WTC11 (cell line): ENCODE results near the gene CRAMP1. TPM values are rescaled to one million over a fixed set of nuclear protein-coding genes. Genes with fewer than 3 reads are reported as not detected.
"Not testable (repeated sequence)": the region's sequence is repeated elsewhere in the genome, so short reads cannot be mapped to it uniquely, and the experiment has no call there.

Source experiments
- ATAC-seq: fragments of 200-7000 bp; cut with Tn5 transposase; 2 replicates; pipeline ENCODE4 v1.10.0; 2021; ENCODE audit warnings: mild to moderate bottlenecking, moderate library complexity
- CTCF ChIA-PET: fragments of 300-600 bp; sonication (Branson Sonifier 250); formaldehyde crosslinking; loops from one replicate; lab custom pipeline; 2021; ENCODE audit warnings: antibody characterized with exemption; lab: Charles Lee
- POLR2A ChIA-PET: fragments of 350-600 bp; sonication (Branson Sonifier 250); formaldehyde crosslinking; loops from one replicate; lab custom pipeline; 2021; ENCODE audit warnings: antibody characterized with exemption; lab: Charles Lee
- DNase-seq: peaks from one replicate; pipeline ENCODE4 v3.0.0; 2021; ENCODE audit warnings: low spot score
- H3K27ac Mint-ChIP-seq: 2 replicates; pipeline ENCODE4 v1.8.0; 2021; ENCODE audit warnings: mixed read lengths
- H3K27me3 Mint-ChIP-seq: 2 replicates; pipeline ENCODE4 v1.8.0; 2021; ENCODE audit warnings: low read depth, mild to moderate bottlenecking, moderate library complexity, mixed read lengths
- H3K36me3 Mint-ChIP-seq: 2 replicates; pipeline ENCODE4 v1.8.0; 2021; ENCODE audit warnings: mixed read lengths
- H3K4me1 Mint-ChIP-seq: 2 replicates; pipeline ENCODE4 v1.8.0; 2022; ENCODE audit warnings: mixed read lengths
- H3K4me3 Mint-ChIP-seq: 2 replicates; pipeline ENCODE4 v1.8.0; 2021; ENCODE audit warnings: mild to moderate bottlenecking, moderate library complexity, mixed read lengths
- H3K9me3 Mint-ChIP-seq: 2 replicates; pipeline ENCODE4 v1.8.0; 2021; ENCODE audit warnings: mixed read lengths
- ELF4 ChIP-seq: sonication (generic); formaldehyde crosslinking; IDR thresholded peaks from 2 replicates; pipeline ENCODE4 v1.8.1; 2022; ENCODE audit warnings: low read depth, mild to moderate bottlenecking, moderate library complexity, missing genetic modification reagents
- FOXJ3 ChIP-seq: sonication (generic); formaldehyde crosslinking; IDR thresholded peaks from 2 replicates; pipeline ENCODE4 v1.9.0; 2021; ENCODE audit warnings: missing genetic modification reagents, mild to moderate bottlenecking, borderline replicate concordance
- FOXK1 ChIP-seq: sonication (generic); formaldehyde crosslinking; IDR thresholded peaks from 2 replicates; pipeline ENCODE4 v1.8.0; 2022; ENCODE audit warnings: mild to moderate bottlenecking, moderate library complexity, missing genetic modification reagents
- FOXP1 ChIP-seq: sonication (generic); formaldehyde crosslinking; IDR thresholded peaks from 2 replicates; pipeline ENCODE4 v1.8.0; 2022; ENCODE audit warnings: missing genetic modification reagents, mild to moderate bottlenecking, moderate library complexity, borderline replicate concordance
- GABPB1 ChIP-seq: sonication (generic); formaldehyde crosslinking; IDR thresholded peaks from 2 replicates; pipeline ENCODE4 v1.8.1; 2023; ENCODE audit warnings: mild to moderate bottlenecking, missing genetic modification reagents
- GTF2I ChIP-seq: fragments of 250-450 bp; sonication (Bioruptor Pico); conservative IDR thresholded peaks from 2 replicates; pipeline ENCODE4 v1.4.0; 2021; ENCODE audit warnings: mild to moderate bottlenecking
- IRF1 ChIP-seq: sonication (generic); formaldehyde crosslinking; IDR thresholded peaks from 2 replicates; pipeline ENCODE4 v1.8.0; 2023; ENCODE audit warnings: missing genetic modification reagents
- SP1 ChIP-seq: sonication (generic); formaldehyde crosslinking; conservative IDR thresholded peaks from 2 replicates; pipeline ENCODE4 v1.8.1; 2022; ENCODE audit warnings: missing genetic modification reagents
- TP53 ChIP-seq: sonication (generic); formaldehyde crosslinking; IDR thresholded peaks from 2 replicates; pipeline ENCODE4 v1.8.1; 2023; ENCODE audit warnings: mild to moderate bottlenecking, missing genetic modification reagents
- USF1 ChIP-seq: sonication (generic); formaldehyde crosslinking; IDR thresholded peaks from 2 replicates; pipeline ENCODE4 v1.8.0; 2022; ENCODE audit warnings: mild to moderate bottlenecking, missing genetic modification reagents
- ZNF121 ChIP-seq: sonication (generic); formaldehyde crosslinking; IDR thresholded peaks from 2 replicates; pipeline ENCODE4 v1.8.0; 2023; ENCODE audit warnings: missing genetic modification reagents
- ZNF671 ChIP-seq: fragments of 250-450 bp; sonication (Bioruptor Pico); IDR thresholded peaks from 2 replicates; pipeline ENCODE4 v1.8.0; 2021; ENCODE audit warnings: mild to moderate bottlenecking
- total RNA-seq: library from RNA; stranded (reverse); gene quantifications from 3 replicates; pipeline ENCODE4 v1.2.3, GENCODE V29; 2021
- TF ChIP-seq, protein P1 (sequence below): sonication (generic); formaldehyde crosslinking; IDR thresholded peaks from 2 replicates; pipeline ENCODE4 v1.8.1; 2023; ENCODE audit warnings: mild to moderate bottlenecking, missing genetic modification reagents, borderline replicate concordance

The CRAMP1 gene
- total RNA-seq, 1 experiment from 2014 or later = 27.4 TPM

DNA sequence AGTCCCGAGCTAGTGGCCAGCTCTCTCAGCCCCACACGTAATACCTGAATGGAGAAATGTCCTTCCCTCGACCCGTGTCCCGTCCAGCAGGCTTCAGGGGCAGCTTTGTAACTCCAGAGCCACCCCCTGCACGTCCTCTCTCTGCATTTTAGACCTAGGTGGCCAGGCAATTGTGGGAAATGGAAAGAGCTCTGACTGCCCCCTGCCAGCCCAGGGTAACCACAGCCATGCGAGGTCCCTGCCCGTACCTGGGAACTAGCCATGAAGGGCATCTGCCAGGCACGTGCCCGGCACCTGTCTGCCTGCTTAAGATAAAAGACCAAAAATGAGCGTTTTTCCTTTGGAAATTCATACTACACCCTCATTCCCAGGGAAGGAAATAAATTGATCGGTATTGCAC is 103.1 kb downstream of the CRAMP1 start:
- peaks cover 23% of the 10 kb centered on the region for H3K4me1 Mint-ChIP-seq
- H3K27ac Mint-ChIP-seq = 0 out of 2 replicates have a peak overlapping the region, but pooled peaks have one; percentile 60
- TF ChIP-seq GABPB1 (CRISPR knock-in tag) (no peak), IRF1 (CRISPR knock-in tag) (no peak), FOXK1 (no peak), SP1 (CRISPR knock-in tag) (no peak), ELF4 (CRISPR knock-in tag) (no peak), FOXJ3 (CRISPR knock-in tag) (no peak), USF1 (CRISPR knock-in tag) (no peak), ZNF671 (CRISPR knock-in tag) (no peak), FOXP1 (CRISPR knock-in tag) (no peak)
- TF ChIP-seq, protein P1, sequence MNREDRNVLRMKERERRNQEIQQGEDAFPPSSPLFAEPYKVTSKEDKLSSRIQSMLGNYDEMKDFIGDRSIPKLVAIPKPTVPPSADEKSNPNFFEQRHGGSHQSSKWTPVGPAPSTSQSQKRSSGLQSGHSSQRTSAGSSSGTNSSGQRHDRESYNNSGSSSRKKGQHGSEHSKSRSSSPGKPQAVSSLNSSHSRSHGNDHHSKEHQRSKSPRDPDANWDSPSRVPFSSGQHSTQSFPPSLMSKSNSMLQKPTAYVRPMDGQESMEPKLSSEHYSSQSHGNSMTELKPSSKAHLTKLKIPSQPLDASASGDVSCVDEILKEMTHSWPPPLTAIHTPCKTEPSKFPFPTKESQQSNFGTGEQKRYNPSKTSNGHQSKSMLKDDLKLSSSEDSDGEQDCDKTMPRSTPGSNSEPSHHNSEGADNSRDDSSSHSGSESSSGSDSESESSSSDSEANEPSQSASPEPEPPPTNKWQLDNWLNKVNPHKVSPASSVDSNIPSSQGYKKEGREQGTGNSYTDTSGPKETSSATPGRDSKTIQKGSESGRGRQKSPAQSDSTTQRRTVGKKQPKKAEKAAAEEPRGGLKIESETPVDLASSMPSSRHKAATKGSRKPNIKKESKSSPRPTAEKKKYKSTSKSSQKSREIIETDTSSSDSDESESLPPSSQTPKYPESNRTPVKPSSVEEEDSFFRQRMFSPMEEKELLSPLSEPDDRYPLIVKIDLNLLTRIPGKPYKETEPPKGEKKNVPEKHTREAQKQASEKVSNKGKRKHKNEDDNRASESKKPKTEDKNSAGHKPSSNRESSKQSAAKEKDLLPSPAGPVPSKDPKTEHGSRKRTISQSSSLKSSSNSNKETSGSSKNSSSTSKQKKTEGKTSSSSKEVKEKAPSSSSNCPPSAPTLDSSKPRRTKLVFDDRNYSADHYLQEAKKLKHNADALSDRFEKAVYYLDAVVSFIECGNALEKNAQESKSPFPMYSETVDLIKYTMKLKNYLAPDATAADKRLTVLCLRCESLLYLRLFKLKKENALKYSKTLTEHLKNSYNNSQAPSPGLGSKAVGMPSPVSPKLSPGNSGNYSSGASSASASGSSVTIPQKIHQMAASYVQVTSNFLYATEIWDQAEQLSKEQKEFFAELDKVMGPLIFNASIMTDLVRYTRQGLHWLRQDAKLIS (CRISPR knock-in tag) = no peak
- CTCF ChIA-PET = interaction anchor here (1.3 to 2.5 kb wide), 3 partner anchors 8 to 49 kb away, joined by 3 to 12 read pairs (median 8); partner anchors contain the start of gene MAPK8IP3
- H3K4me3 Mint-ChIP-seq = no peak overlapping the region
- no peak for ATAC-seq
- no peaks in the 10 kb centered on the region for H3K27me3 Mint-ChIP-seq
- no peaks in the 10 kb centered on the region for H3K36me3 Mint-ChIP-seq
- no peak for DNase-seq
- no peaks in the 10 kb centered on the region for H3K9me3 Mint-ChIP-seq
- POLR2A ChIA-PET = no interaction called here

GRCh38 chr16:1718236-1718635 is 106.1 kb downstream of the CRAMP1 start:
- H3K4me1 Mint-ChIP-seq = peaks cover 17% of the 10 kb centered on the region
- POLR2A ChIA-PET, H3K27me3 Mint-ChIP-seq, H3K9me3 Mint-ChIP-seq, H3K27ac Mint-ChIP-seq, H3K36me3 Mint-ChIP-seq, H3K4me3 Mint-ChIP-seq, ATAC-seq, DNase-seq: not testable (repeated sequence)
- CTCF ChIA-PET = interaction anchor here (3.6 kb wide), 1 partner anchor 12 kb away, joined by 11 read pairs; the partner anchor contains the start of gene MAPK8IP3

DNA sequence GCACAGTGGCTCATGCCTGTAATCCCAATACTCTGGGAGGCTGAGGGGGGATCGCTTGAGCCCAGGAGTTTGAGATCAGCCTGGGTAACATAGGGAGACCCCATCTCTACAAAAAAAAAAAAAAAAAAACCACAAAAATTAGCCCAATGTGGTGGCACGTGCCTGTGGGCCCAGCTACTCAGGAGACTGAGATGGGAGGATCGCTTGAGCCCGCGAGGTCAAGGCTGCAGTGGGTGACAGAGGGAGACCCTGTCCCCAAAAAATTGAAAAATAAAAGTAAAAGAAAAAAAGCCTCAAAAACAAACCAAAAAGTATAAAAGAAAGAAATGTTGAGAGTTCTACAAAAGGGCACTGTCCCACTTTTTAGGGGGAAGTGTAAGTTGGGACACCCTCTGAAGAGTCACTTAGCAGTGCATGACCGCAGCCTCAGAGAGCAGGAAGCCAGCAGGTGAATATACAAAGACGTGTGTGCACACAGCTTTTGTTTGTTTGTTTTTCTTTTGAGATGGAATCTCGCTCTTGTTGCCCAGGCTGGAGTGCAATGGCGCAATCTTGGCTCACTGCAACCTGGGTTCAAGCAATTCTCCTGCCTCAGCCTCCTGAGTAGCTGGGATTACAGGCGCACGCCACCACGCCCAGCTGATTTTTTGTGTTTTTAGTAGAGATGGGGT is 107.5 kb downstream of the CRAMP1 start:
- H3K27me3 Mint-ChIP-seq, H3K27ac Mint-ChIP-seq, H3K4me1 Mint-ChIP-seq, DNase-seq, ATAC-seq, H3K4me3 Mint-ChIP-seq, H3K9me3 Mint-ChIP-seq, H3K36me3 Mint-ChIP-seq, POLR2A ChIA-PET: not testable (repeated sequence)
- CTCF ChIA-PET = interaction anchor here (3.6 kb wide), 1 partner anchor 14 kb away, joined by 11 read pairs; the partner anchor contains the start of gene MAPK8IP3

DNA sequence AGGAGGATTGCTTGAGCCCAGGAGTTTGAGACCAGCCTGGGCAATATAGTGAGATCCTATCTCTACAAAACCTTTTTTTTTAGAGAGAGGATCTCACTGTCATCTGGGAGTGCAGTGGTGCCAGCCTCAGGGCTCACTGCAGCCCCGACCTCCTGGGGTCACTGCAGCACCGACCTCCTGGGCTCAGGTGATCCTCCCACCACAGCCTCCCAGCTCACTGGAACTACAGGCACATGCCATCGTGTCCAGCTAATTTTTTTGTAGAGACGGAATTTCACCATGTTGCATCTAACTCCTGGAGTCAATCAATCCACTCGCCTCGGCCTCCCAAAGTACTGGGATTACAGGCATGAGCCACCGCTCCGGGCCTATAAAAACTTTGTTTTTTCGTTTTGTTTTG is 109.2 kb downstream of the CRAMP1 start:
- no peaks in the 10 kb centered on the region for H3K27me3 Mint-ChIP-seq
- ChIA-PET POLR2A (no interaction called here), CTCF (no interaction called here)
- H3K4me1 Mint-ChIP-seq = 0 out of 2 replicates have a peak, but pooled peaks cover 3% of the 10 kb centered on the region
- H3K36me3 Mint-ChIP-seq = no peaks in the 10 kb centered on the region
- TF ChIP-seq ZNF121 (CRISPR knock-in tag) = 0 out of 2 replicates have a peak, but pooled peaks have one; percentile 14
- TF ChIP-seq TP53 = no peak
- TF ChIP-seq GTF2I (CRISPR knock-in tag) = no peak
- TF ChIP-seq, all 79 proteins: peak for 1
- H3K4me3 Mint-ChIP-seq = no peak overlapping the region
- H3K9me3 Mint-ChIP-seq = no peaks in the 10 kb centered on the region
- no peak for DNase-seq
- H3K27ac Mint-ChIP-seq = no peak overlapping the region
- ATAC-seq = no peak
